ENCODE data around the gene NUBPL.
"Not testable (repeated sequence)": the region's sequence is repeated elsewhere in the genome, so short reads cannot be mapped to it uniquely, and the experiment has no call there.

NUBPL gene

DNA sequence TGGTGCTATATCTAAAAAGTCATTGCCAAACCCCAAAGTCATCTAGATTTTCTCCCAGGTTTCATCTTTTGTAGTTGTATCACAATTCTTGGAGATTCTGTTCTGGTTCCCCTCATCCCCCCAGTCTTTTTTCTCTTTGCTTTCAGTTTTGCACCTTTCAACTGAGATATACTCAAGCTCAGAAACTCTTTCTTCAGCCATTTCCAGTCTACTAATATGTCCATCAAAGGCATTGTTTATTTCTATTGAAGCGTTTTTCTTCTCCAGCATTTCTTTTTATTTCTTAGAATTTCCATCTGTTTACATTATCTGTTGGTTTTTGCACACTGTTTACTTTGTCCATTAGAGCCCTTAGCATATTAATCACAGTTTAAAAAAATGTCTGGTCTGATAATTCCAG is 179.5 kb downstream of the NUBPL start:
- DNase-seq (ENCODE audit: low read depth) = no peak

DNA sequence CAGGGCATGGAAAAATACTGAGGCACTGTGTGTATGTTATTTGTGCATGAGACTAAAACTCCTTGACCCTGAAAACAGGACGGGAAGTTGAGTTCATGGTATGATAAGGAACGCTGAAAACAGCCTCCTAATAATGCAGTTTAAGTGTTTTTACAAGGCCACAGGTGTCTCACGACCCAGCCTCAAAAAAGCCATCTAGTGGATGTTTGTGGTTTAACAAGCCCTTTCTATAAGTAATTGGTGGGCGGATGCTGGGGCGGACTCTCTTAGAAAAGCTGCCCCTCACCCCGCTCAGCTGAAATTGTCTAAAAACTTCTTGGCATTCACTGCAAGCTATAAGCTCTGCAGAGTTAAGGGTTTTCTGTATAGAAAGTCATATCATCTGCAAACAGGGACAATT is 184.5 kb downstream of the NUBPL start:
- no peak for DNase-seq (ENCODE audit: low read depth)

DNA sequence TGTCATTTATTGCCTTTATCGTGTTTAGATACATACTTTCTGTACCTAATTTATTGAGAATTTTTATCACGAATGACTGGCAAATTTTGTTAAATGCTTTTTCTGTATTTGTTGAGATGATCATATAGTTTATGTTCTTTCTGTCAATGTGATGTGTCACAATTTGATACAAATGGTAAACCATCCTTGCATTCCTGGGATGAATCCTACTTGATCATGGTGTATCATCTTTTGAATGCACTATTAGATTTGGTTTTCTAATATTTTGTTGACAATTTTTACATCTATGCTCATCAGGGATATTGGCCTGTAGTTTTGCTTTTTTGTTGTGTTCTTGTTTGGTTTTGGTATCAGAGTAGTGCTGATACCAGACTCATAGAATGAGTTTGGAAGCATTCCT is 185.1 kb downstream of the NUBPL start:
- no peak for DNase-seq (ENCODE audit: low read depth)

DNA sequence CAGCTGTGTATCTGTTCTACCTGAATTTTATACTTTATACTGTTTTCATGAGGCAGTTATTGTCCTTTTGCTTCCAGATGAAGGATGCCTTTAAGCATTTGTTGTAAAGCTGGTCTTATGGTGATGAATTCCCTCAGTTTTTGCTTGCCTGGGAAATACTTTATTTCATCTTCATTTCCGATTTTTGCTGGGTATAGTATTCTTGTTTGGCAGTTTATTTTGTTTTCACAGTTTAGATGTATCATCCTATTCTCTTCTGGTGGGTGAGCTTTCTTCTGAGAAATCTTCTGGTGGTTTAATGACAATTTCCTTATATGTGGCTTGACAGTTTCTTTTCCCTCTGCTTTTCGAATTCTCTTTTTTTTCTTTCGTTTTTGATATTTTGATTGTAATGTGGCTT is 188.1 kb downstream of the NUBPL start:
- DNase-seq (ENCODE audit: low read depth) = no peak

DNA sequence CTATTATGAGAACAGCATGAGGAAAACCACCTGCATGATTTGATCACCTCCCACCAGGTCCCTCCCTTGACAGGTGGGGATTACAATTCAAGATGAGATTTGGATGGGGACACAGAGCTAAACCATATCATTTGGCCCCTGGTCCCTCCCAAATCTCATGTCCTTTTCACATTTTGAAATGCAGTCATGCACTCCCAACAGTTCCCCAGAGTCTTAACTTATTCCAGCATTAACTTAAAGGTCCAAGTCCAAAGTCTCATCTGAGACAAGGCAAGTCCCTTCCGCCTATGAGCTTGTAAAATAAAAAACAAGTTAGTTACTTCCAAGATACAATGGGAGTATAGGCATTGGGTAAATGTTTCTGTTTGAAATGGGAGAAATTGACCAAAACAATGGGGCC is 189.8 kb downstream of the NUBPL start:
- DNase-seq (ENCODE audit: low read depth) = not testable (repeated sequence)

DNA sequence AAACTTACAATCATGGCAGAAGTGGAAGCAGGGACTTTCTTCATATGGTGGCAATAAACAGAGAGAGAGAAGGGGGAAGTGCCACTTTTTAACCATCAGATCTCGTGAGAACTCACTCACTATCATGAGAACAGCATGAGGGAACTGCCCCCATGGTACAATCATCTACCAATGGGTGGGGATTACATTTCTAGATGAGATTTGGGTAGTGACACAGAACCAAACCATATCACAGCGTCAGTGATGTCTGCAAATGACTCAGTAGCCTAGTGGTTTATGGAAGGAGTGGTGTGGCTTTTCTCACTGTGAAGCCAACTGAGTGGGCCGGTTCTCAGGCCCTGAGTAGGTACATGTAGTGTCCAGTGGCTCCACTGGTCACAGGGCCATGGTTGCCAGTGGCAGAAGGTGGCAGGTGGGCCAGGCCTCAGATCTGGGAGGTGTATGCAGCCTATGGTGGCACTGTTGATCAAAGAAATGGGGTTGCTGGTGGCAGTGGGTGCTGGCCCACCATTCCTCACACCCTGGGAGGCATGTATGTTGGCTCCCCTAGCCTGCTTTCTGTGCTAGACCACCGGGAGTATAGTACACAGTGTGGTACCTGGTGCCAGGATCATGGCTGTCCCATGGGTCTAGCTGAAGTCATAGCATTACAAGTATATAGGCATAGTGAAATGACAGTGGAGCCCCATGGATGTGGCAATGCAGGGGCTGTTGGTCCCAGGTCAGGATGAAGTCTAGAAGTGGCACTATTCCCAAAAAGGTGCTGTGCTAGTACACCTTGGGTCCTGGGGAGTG is 191.9 kb downstream of the NUBPL start:
- no peak for DNase-seq (ENCODE audit: low read depth)

DNA sequence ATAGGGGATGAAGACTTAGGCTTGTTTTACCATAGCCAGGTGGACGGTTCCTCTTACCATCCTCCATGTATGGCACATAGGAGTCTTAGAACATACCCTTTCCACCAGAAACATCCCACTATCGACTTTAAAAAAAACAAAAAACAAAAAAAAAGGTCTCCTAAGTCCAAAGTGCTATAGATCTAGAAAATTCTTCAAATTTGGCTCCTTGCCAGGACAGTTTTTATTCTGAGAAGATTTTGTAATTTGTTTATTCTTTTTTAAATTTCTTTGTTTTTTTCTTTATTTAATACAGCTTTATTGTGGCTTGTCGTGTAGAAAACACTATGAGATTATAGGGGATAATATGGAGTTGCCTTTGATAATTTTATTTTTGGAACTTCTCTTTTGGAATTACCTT is 197.7 kb downstream of the NUBPL start:
- DNase-seq (ENCODE audit: low read depth) = no peak

DNA sequence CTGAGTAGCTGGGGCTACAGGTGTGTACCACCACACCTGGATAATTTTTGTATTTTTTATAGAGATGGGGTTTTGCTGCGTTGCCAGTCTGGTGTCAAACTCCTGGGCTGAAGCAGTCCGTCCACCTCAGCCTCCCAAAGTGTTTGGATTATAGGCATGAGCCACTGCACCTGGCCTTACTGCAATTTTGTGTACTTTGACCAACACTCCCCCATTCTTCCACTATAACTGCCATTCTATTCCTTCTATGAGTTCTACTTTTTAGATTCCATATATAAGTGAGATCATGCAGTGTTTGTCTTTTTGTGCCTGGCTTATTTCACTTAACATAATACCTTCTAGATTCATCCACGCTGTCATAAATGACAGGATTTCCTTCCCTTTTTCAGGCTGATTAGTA is 199.1 kb downstream of the NUBPL start:
- no peak for DNase-seq (ENCODE audit: low read depth)

DNA sequence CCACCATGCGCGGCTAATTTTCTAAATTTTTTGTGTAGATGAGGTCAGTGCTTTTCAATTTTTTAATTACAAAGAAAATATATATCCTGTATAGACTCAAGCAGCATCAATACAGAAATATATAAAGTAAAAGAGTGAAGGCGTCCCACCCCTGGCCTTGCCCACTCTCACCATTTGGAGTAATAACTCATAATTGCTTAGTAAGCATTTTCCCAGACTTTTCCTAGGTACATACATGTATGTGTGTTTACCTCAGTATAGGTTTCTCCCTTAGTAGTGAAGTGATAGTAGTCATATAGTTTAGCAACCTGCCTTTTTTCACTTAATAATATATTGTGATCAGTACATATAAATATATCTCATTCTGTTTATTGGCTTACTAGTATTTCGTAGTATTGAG is 200.1 kb downstream of the NUBPL start:
- no peak for DNase-seq (ENCODE audit: low read depth)

DNA sequence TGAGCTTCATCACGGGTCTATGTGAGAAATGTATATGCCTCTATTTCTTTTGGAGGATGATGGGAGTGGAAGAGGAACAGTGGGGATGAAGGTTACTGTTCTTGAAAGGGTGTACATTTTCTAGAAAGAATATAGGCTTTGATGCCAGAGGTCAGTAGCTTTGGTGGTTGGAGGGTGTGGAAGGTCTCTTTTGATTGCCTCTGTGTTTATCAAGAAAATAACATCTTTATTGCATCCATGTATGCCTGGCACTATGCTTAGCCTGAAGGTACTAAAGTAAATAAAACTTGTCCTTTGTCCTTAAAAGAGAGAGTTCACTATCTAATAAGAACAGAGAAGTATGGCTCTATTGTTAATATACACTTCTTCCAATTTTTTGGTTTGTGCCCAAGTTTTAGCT is 201.8 kb downstream of the NUBPL start:
- no peak for DNase-seq (ENCODE audit: low read depth)

DNA sequence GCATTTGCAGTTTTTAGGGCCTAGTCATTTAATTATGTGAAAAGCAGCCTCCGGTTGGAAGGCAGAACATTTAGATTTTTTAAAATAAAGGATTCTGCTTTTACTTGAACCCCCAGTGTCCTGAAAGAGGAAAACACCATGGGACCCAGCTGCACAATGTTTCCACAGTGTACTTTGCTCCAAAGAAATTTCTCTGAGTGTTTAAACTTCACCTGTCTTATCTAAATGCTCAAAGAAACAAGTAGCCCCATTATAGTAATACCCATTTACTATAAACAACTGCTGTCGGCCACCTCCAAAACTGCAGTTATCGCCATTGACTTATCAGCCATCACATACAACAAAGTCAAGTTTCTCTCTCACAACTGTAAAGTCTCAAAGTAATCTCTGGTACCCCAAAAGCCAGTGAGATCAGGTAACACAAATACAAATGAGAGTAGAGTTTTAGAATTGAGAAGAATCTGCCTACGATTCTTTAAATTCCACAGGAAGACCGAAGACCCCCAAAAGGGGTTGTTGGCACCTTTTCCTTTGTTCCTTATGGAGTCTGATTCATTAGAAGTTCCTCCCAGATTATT is 205.2 kb downstream of the NUBPL start:
- no peak for DNase-seq (ENCODE audit: low read depth)

DNA sequence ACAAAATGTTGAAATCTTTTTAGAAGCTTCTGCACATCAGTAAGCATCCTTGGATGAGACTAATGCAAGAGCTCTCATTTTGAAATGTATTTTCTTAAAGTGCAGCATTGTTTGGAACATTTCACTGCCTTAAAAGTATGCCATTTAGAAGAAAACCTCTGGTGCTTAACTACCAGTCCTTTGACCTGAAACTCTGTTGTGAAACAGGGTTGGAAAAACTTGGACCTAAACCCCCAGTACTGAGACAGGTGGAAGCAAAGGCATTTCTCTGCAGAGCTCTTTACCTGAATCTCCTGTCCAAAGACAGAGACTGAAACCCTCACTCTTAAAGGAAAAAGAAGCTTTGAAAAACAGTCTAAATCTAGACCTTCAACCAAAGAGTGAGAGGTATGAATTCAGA is 207.2 kb downstream of the NUBPL start:
- DNase-seq (ENCODE audit: low read depth) = no peak

DNA sequence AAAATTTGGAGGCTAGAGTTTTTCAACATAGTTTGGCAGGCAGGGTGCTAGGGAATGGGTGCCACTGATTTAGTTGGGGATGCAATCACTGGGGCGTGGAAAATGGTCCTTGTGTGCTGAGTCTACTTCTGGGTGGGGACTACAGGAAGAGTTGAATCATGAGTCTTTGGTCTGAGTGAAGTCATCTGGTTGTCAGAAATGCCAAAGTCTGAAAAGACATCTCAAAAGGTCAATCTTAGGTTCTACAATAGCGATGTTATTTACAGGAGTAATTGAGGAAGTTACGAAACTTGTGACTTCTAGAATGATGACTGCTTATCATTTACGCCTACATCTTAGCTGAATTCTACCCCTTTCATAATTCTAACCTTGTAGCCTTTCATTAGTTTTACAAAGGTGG is 209.1 kb downstream of the NUBPL start:
- no peak for DNase-seq (ENCODE audit: low read depth)

DNA sequence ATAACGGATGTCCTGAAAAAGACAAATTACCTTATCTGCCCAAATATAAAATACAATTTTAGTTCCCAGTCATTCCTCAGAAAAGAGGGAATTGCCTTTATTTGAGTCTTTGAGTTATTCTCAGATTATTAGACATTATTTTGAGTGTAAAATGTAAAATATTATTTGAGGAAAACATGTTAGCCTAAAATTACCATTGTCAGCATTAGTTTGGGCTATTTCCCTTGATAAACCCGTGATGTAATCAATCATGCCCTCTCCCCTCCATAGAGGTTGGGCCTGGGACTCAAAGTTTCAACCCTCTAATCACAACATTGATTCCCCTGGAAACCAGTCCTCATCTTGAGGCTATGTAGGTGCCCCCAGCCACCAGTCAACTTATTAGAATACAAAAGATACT is 213.4 kb downstream of the NUBPL start:
- DNase-seq (ENCODE audit: low read depth) = no peak

DNA sequence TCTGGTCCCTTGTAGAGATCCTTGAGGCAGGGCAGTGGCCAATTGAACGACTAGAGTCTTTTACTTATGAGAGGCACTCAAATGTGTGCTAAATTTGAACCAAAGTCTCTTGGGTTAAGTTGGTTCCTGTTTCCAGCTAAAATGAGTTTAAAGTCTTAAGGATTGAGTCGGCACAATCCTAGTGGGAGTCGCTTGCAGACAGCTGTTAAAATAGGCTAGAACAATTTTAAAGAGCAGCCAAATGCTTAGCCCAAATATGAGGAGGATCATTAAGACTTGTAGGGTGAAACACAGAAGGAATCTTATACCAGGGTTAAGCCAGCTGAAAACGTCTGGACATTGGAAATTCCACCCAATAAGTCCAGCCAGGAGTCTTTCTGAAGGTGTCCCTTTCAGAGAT is 216.1 kb downstream of the NUBPL start:
- no peak for DNase-seq (ENCODE audit: low read depth)

DNA sequence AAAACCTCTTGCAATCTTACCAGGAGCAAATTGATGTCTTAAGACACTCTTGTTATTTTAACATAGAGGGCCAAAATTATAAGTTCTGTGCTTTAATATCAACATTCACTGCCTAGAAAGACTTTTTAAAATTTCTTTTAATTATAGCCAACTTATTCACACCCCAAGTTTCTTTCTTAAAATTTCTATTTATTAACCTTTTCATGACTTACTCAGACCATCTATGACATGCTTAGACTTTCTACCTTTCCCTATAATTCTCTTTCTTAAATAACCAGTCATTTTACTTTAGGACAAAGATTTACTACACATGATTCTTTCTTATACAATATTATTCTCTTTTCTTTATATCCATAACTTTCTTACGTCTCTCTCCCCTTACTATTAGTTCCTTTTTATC is 220.4 kb downstream of the NUBPL start:
- DNase-seq (ENCODE audit: low read depth) = no peak

DNA sequence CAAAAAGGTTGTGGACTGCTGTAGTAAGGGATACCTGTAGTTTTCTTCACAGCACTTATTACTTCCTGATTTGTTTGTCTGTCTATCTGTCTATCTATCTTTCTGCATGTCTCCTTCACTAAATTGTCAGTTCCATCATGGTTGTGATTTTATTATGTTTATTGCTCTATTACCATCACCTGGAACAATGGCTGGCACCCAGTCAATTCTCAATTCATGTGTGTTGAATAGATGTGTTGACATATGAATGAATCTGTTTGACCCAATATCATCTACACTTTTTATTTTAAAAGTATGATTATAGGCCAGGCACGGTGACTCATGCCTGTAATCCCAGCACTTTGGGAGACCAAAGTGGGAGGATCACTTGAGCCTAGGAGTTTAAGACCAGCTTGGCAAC is 224.4 kb downstream of the NUBPL start:
- no peak for DNase-seq (ENCODE audit: low read depth)

DNA sequence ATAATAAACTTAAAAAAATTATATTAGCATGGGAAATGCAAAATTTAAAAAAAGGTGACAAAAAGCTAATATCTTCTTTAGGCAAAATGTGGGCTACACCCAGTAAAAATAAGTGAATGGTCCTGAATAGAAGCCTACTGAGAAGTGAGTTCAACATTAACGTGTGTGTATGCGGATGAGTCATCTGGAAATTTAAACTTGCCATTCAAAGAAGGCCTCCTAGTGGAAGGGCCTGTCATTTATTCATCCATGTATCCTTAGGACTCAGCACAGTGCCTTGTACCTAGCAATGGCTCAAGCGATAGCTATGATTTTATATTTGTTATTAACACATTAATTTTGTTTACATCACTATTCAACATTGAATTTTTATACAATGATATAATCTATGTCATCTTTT is 226.2 kb downstream of the NUBPL start:
- DNase-seq (ENCODE audit: low read depth) = no peak

DNA sequence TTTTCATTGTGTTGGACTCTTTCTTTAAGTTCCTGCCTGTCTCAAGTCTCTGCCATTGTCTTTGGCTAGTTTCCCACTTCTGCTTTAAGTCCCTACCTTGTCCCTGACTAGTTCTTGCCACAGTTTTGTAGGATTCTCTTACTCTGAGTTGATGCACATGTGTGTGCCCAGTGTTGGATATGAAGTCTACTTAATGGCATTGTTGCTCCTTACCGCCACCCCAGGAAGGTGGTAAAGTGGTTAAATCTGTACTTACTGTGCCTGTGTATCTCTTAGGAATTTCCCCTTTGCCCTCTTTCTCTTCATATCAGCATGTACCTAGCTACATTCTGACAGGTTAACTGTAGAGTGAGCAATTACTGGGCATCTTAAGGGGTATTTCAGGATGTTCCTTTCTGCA is 227.1 kb downstream of the NUBPL start:
- no peak for DNase-seq (ENCODE audit: low read depth)

DNA sequence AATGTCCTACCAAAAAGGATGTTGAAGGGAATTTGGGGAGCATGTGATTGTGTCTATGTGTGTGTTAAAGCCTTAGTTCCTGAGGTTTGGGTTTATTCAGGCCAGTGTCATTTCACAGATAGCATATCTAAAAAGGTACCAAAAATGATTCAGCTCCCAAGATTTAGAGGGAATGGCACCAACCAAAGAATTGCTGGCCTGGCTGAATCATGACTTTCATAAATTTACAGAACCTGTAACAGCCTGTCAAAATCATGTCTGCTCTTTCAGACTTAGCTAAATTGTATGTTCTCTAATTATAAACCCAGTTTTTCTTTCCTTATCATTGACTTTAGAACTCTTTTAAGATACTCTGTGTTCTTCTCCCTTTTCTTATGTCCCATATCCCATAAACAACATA is 231.5 kb downstream of the NUBPL start:
- no peak for DNase-seq (ENCODE audit: low read depth)

DNA sequence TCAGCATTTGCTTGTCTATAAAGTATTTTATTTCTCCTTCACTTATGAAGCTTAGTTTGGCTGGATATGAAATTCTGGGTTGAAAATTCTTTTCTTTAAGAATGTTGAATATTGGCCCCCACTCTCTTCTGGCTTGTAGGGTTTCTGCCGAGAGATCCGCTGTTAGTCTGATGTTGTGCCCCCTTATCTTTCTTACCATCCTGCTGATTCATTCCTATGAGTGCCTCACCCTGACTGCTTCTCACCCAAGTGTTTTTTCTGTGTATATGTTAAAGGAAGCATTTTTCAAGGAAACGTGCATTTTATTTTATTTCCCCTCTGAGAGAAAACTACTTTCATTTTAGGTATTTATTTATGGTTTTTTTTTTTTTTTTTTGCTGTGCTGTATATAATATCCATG is 236.7 kb downstream of the NUBPL start:
- DNase-seq (ENCODE audit: low read depth) = not testable (repeated sequence)

DNA sequence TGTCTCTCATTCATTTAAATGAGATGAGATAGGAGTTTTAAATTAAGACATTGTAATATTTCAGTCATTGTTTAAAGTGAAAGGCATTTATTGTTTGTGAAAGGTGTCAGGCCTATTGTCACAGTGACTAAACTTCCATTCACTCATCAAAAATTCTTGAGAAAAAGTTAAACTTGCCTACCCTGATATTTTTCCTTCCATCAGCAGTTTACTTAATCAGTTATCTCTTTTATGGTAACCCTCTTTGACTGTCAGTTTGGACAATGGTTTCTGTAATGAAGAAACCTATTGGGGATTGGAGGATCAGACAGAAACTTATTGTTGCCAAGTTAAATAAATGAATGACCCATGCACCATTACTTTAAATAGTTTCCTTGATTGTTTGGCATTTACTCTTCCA is 241.6 kb downstream of the NUBPL start:
- no peak for DNase-seq (ENCODE audit: low read depth)

DNA sequence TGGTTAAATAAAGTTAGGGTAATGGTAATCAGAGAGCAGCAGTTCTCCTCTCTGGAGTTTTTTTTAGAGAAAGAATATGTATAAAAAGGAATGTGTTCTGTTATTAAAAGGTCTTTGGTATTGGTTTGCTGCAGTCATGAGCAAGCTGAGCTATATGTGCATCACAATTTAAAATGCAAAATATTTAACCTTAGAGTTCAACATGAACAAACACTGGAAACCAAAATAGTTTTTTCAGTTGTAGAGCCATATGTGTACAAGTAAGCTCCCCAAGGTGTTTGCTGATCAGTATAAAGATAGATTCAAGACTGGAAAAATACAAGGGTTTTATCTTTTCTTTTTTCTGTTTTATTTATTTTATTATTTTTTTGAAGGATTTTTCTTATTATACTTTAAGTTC is 245.0 kb downstream of the NUBPL start:
- DNase-seq (ENCODE audit: low read depth) = no peak
